K562 (cell line): ENCODE results near the gene KANK2. TPM values are rescaled to one million over a fixed set of nuclear protein-coding genes. Genes with fewer than 3 reads are reported as not detected.

ENCODE experiments used
- CTCF ChIP-seq, 3 experiments: IDR thresholded peaks in 2 of 3; conservative IDR thresholded peaks in 1 of 3; 2 replicates each; pipeline ENCODE4 v1.5.1; 2011 to 2012; ENCODE audit warnings: low read length in 3 of 3, mild to moderate bottlenecking in 3 of 3, control low read depth in 2 of 3, improper control_type of control experiment in 1 of 3, inconsistent platforms in 1 of 3, low read depth in 1 of 3, mixed read lengths in 1 of 3, moderate library complexity in 1 of 3; ENCODE audit not compliant: insufficient read depth in 2 of 3
- GATA2 ChIP-seq: sonication (generic); formaldehyde crosslinking; IDR thresholded peaks from 2 replicates; pipeline ENCODE4 v1.4.0; 2020; ENCODE audit warnings: mild to moderate bottlenecking, missing genetic modification reagents
- KAT7 ChIP-seq: sonication (generic); formaldehyde crosslinking; IDR thresholded peaks from 2 replicates; pipeline ENCODE4 v1.8.0; 2022; ENCODE audit warnings: missing genetic modification reagents, mild to moderate bottlenecking, borderline replicate concordance
- MAFG ChIP-seq: fragments of 450-650 bp; conservative IDR thresholded peaks from 2 replicates; pipeline ENCODE4 v1.6.1; 2016; ENCODE audit warnings: missing genetic modification characterization, missing compliant biosample characterization
- NCOR1 ChIP-seq: fragments of 450-650 bp; IDR thresholded peaks from 2 replicates; pipeline ENCODE4 v1.6.1; 2016; ENCODE audit warnings: mild to moderate bottlenecking, moderate library complexity
- PRDM10 ChIP-seq: fragments of 450-650 bp; IDR thresholded peaks from 2 replicates; pipeline ENCODE4 v1.6.1; 2018; ENCODE audit not compliant: partially characterized antibody
- RFX7 ChIP-seq: fragments of 250-450 bp; sonication (Bioruptor Pico); IDR thresholded peaks from 2 replicates; pipeline ENCODE4 v1.5.1; 2021; ENCODE audit warnings: mild to moderate bottlenecking
- TRIM28 ChIP-seq: fragments of 450-650 bp; IDR thresholded peaks from 2 replicates; pipeline ENCODE4 v1.6.1; 2017
- XRCC5 ChIP-seq: fragments of 200-400 bp; formaldehyde crosslinking; IDR thresholded peaks from 2 replicates; pipeline ENCODE4 v1.6.1; 2017; ENCODE audit warnings: low read depth, mild to moderate bottlenecking, low read length
- ZBTB40 ChIP-seq, 2 experiments: fragments of 450-650 bp in 1 of 2; sonication (generic) in 1 of 2; formaldehyde crosslinking in 1 of 2; IDR thresholded peaks; 2 replicates each; pipeline versions ENCODE4 v1.7.1 to v1.9.0; 2016 to 2022; ENCODE audit warnings: inconsistent platforms in 1 of 2, mild to moderate bottlenecking in 1 of 2, missing genetic modification reagents in 1 of 2
- ZBTB43 ChIP-seq: sonication (generic); formaldehyde crosslinking; IDR thresholded peaks from 2 replicates; pipeline ENCODE4 v1.8.0; 2023; ENCODE audit warnings: mild to moderate bottlenecking, missing genetic modification reagents
- polyA plus RNA-seq, 8 experiments: library from polyadenylated mRNA; depleted of rRNA in 4 of 8; stranded (reverse) in 5 of 8; unstranded in 3 of 8; fragments of >200 nt; fragmentation: Nextera tagmentation in 2 of 8; fragmentation: Illumina TruSeq in 1 of 8; extraction: Ambion mirVana in 2 of 8; extraction: Trizol in 1 of 8; gene quantifications; 2 replicates each; pipeline versions ENCODE4 v1.2.1 to v1.2.3, GENCODE V29; 2011 to 2014; ENCODE audit warnings: inconsistent platforms in 1 of 8, missing spikeins in 1 of 8
- total RNA-seq, 7 experiments: library from RNA; depleted of rRNA in 6 of 7; stranded (reverse); fragments of >200 nt in 6 of 7; fragmentation: Illumina TruSeq in 2 of 7; extraction: Trizol in 2 of 7; gene quantifications; 2 replicates each; pipeline versions ENCODE4 v1.2.1 to v1.2.3, GENCODE V29; 2011 to 2021; ENCODE audit warnings: low replicate concordance in 1 of 7

KANK2 gene
- total and polyA plus RNA-seq, 9 of the 15 experiments (the other 6 are each of a cell fraction or from before 2014, with no cell fraction given), result 4.4 to 47.8 (median 21.3) TPM

GRCh38 chr19:11125994-11126685 lies 71.2 kb downstream of the KANK2 start (continued):
- TF ChIP-seq GATA2 (CRISPR knock-in tag), result no peak
- no peak for TF ChIP-seq ZBTB40 (IDR thresholded peaks at IDR 0.05)
- no peak for TF ChIP-seq ZBTB40 (CRISPR knock-in tag; IDR thresholded peaks at IDR 0.05)
- no peak for TF ChIP-seq ZBTB43
- TF ChIP-seq NCOR1, result no peak
- TF ChIP-seq MAFG (tag), result peak; percentile 75
- peak; percentile 64 to 77 (median 69) for TF ChIP-seq CTCF (IDR thresholded peaks at IDR 0.05 in 2 of 3, conservative IDR thresholded peaks at IDR 0.05 in 1 of 3; ENCODE audit: insufficient read depth in 2 of 3, low read depth in 1 of 3, low read length in 3 of 3)
- no peak for TF ChIP-seq TRIM28
- TF ChIP-seq XRCC5, result peak; percentile 77; the same call in 1 of the 2 replicates
- TF ChIP-seq RFX7 (CRISPR knock-in tag), result no peak
- TF ChIP-seq PRDM10, result no peak
- TF ChIP-seq KAT7, result no peak
